AG04450 (cell line): ENCODE results near the gene CHKA. TPM values are rescaled to one million over a fixed set of nuclear protein-coding genes. Genes with fewer than 3 reads are reported as not detected.
A peak's percentile ranks its signal among the peaks of the same experiment; 100 is the strongest.

ENCODE experiments used
- CTCF ChIA-PET: fragments of 300-600, 350-600 bp; formaldehyde crosslinking; extraction: SDS; loops from one replicate; lab custom pipeline; 2022; ENCODE audit warnings: antibody characterized with exemption, inconsistent platforms; lab: Charles Lee
- POLR2A ChIA-PET: fragments of 350-600 bp; formaldehyde crosslinking; extraction: SDS; loops from one replicate; lab custom pipeline; 2021; ENCODE audit warnings: antibody characterized with exemption, inconsistent platforms; lab: Yijun Ruan, JAX
- DNase-seq: peaks from one replicate; pipeline ENCODE4 v3.0.0-alpha.2; 2011; ENCODE audit warnings: low read depth, low spot score
- H3K27ac ChIP-seq: one replicate; pipeline ENCODE4 v1.5.1; 2012; ENCODE audit warnings: low read depth, low read length, control low read depth
- H3K27me3 ChIP-seq: one replicate; pipeline ENCODE4 v1.6.0; 2012; ENCODE audit warnings: low read length; ENCODE audit not compliant: control insufficient read depth, insufficient read depth
- H3K4me3 ChIP-seq: 2 replicates; pipeline ENCODE4 v1.5.1; 2011; ENCODE audit warnings: mild to moderate bottlenecking, low read depth, low read length, control low read depth
- H3K9me3 ChIP-seq: 2 replicates; pipeline ENCODE4 v1.5.1; 2012; ENCODE audit warnings: low read length; ENCODE audit not compliant: control insufficient read depth, insufficient read depth
- polyA plus RNA-seq: library from polyadenylated mRNA; depleted of rRNA; stranded (reverse); fragments of >200 nt; gene quantifications from 2 replicates; pipeline ENCODE4 v1.2.3, GENCODE V29; 2011
- TF ChIP-seq, protein P1 (sequence below): IDR thresholded peaks from 2 replicates; pipeline ENCODE4 v1.5.1; 2011; ENCODE audit warnings: low read depth, low read length, control low read depth, inconsistent platforms

Gene CHKA
- polyA plus RNA-seq, 1 experiment = 12.5 TPM

DNA sequence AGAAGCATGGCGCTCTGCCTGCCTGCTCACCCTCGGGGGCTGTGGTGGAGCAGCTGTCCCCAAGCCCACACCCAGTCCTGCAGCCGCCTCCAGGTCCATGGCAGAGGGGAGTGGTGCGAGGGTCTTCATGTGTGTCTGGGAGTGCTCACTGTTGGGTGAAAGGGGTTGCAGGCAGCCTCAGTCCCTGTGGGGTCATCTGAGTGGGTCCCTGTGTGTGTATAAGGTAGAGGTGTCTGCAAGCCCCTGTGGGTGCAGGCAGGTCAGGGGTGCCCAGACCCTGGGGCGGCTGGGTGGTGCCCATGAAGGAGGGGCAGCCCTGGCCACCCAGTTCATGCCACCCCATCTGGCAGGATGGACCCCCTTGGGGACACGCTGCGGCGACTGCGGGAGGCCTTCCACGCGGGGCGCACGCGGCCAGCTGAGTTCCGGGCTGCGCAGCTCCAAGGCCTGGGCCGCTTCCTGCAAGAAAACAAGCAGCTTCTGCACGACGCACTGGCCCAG, 106.2 kb downstream of the CHKA start:
- H3K27ac ChIP-seq = peak overlapping the region; percentile 95
- ChIA-PET POLR2A (no interaction called here), CTCF (no interaction called here)
- TF ChIP-seq, protein P1, sequence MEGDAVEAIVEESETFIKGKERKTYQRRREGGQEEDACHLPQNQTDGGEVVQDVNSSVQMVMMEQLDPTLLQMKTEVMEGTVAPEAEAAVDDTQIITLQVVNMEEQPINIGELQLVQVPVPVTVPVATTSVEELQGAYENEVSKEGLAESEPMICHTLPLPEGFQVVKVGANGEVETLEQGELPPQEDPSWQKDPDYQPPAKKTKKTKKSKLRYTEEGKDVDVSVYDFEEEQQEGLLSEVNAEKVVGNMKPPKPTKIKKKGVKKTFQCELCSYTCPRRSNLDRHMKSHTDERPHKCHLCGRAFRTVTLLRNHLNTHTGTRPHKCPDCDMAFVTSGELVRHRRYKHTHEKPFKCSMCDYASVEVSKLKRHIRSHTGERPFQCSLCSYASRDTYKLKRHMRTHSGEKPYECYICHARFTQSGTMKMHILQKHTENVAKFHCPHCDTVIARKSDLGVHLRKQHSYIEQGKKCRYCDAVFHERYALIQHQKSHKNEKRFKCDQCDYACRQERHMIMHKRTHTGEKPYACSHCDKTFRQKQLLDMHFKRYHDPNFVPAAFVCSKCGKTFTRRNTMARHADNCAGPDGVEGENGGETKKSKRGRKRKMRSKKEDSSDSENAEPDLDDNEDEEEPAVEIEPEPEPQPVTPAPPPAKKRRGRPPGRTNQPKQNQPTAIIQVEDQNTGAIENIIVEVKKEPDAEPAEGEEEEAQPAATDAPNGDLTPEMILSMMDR = no peak
- DNase-seq = no peak
- no peaks in the 10 kb centered on the region for H3K27me3 ChIP-seq
- H3K9me3 ChIP-seq = no peaks in the 10 kb centered on the region
- H3K4me3 ChIP-seq = no peak overlapping the region

DNA sequence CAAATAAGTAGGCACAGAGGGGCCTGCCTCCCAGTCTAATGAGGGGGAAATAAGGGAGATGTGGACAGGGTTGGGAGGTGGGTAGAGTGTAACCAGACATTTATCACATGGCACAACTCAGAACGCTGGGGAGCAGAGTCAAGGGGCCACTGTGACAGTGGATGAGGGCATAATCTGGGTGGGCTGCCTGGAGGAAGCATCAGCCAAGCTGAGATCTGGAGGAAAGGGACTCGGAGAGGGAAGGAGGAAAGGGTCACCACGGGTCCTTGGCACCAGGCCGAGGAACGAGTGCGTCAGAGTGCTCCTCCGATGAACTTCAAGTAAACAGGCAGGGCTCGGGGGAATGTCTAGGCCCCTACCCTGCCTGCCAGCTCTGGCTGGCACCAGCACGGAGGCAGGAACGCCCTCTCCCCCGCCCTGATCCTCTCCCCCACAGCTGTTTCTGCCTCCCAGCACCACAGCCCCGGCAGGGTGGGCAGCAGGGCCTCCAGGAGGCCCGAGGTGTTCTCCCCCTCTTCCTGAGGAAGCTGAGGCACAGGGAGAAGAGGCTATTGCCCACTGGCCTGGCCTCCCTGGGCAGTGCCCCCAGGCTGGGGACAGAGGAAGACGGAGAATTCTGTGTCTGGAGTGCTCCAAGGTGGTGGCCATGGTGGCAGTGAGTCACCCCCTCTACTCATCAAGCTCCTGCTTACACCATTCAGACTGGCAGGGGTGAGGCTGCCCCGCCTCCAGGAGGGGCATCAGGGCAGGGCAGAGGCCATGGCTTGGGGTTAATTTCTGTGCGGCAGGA, 106.8 kb downstream of the CHKA start:
- peak; percentile 67 for DNase-seq
- ChIA-PET POLR2A (no interaction called here), CTCF (no interaction called here)
- Histone ChIP-seq H3K4me3 (no peak overlapping the region), H3K27me3 (no peaks in the 10 kb centered on the region), H3K9me3 (no peaks in the 10 kb centered on the region), H3K27ac (peak overlapping the region; percentile 95)
- TF ChIP-seq, protein P1 = no peak

DNA sequence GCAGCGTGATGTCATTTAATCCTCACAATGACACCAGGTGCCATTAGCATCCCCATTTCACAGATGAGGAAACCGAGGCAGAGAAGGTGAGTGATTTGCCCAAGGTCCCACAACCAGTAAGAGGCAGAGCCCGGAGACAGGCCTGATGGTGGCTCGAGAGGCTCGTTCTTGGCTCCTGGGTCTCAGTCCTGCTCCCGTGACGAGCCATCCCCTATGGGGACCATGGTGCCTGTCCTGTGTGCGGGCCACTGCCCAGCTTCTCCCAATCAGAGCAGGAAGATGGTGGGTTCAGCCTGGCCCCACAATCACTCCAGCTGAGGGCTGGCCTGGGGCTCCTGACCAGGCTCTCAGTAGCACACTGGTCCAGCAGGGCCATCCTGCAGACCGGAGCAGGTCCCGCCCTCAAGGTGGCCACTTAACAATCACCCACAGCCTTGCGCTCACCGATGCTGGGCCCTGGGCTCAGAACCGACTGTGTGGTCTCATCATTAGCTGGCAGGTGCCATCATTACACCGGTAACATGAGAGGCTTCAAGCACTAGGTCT, 107.5 kb downstream of the CHKA start:
- no peaks in the 10 kb centered on the region; the same call in 1 of the 2 replicates for H3K9me3 ChIP-seq
- H3K27me3 ChIP-seq = no peaks in the 10 kb centered on the region
- H3K27ac ChIP-seq = peak overlapping the region; percentile 95
- CTCF ChIA-PET = no interaction called here
- TF ChIP-seq, protein P1 = no peak
- DNase-seq = no peak
- POLR2A ChIA-PET = interaction anchor here (0.5 to 1.2 kb wide), 3 partner anchors 12 to 997 kb away, joined by 3 to 9 read pairs (median 3); partner anchors contain the start of gene NDUFS8
- no peak overlapping the region for H3K4me3 ChIP-seq

DNA sequence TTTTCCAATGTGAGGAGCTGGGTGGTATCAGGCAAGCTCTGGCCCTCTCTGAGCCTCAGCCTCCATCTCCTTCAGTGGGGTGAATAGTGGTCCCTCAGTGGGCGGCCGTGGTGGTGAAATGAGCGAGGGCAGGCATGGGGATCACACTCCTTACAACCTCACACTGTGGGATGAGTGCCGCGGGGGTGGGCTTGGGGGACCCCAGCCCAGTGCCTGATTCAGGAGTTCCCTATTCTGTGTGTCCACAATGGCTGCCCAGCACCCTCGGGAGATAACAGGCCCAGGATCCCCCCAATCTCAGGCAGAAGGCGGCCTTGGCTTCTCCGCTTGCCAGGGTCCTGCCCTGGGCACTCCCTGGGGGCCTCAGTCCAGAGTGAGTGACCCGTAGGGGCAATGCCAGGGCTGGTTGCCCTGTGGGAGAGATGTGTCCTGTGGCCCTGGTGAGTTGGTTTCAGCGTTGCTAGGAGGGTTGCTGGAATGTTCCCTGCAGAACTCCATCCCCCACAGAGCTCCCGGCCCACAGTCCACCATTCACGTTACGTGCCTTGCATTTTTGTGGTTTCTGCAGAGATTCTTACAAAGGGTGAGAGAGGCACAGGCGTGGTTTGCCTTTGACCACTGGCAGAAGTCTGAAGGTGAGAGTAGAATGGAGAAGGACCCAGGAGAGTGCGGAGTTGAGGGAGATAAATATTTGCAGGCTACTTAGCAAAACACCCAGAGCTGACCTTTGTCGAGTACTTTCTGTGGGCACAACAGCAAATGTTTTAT, 108.2 kb downstream of the CHKA start:
- no peaks in the 10 kb centered on the region; the same call in 1 of the 2 replicates for H3K9me3 ChIP-seq
- peak overlapping the region; percentile 95 for H3K27ac ChIP-seq
- TF ChIP-seq, protein P1 = no peak
- CTCF ChIA-PET = no interaction called here
- no peaks in the 10 kb centered on the region for H3K27me3 ChIP-seq
- peak; percentile 90 for DNase-seq
- no peak overlapping the region for H3K4me3 ChIP-seq
- POLR2A ChIA-PET = interaction anchor here (0.5 to 1.2 kb wide), 3 partner anchors 12 to 998 kb away, joined by 3 to 9 read pairs (median 3); partner anchors contain the start of gene NDUFS8
